GM21390 (cell line): Measurements from ENCODE around the gene CNTNAP2.

ENCODE experiments used
- ATAC-seq: cut with Tn5 transposase; IDR thresholded peaks from one replicate; pipeline ENCODE4 v1.9.1; 2021; ENCODE audit not compliant: unreplicated experiment

The CNTNAP2 gene

GRCh38 chr7:148340438-148341280, 2224.1 kb downstream of the CNTNAP2 start:
- no peak for ATAC-seq

- no peak for ATAC-seq
Observed at GRCh38 chr7:148344406-148344805, 2227.8 kb downstream of the CNTNAP2 start.

- no peak for ATAC-seq
Observed at GRCh38 chr7:148347981-148348380, 2231.4 kb downstream of the CNTNAP2 start.

- ATAC-seq, result no peak
Observed at GRCh38 chr7:148348466-148348865, 2231.9 kb downstream of the CNTNAP2 start.

GRCh38 chr7:148356303-148356702, 2239.7 kb downstream of the CNTNAP2 start:
- no peak for ATAC-seq

- ATAC-seq, result no peak
Observed at GRCh38 chr7:148362541-148362940, 2245.9 kb downstream of the CNTNAP2 start.

- no peak for ATAC-seq
Observed at GRCh38 chr7:148367731-148368475, 2251.3 kb downstream of the CNTNAP2 start.

GRCh38 chr7:148368562-148368961, 2252.0 kb downstream of the CNTNAP2 start:
- ATAC-seq, result no peak

GRCh38 chr7:148371280-148371937, 2254.8 kb downstream of the CNTNAP2 start:
- ATAC-seq, result no peak

- ATAC-seq, result no peak
Observed at GRCh38 chr7:148374396-148375259, 2258.0 kb downstream of the CNTNAP2 start.

- ATAC-seq, result no peak
Observed at GRCh38 chr7:148379677-148380076, 2263.1 kb downstream of the CNTNAP2 start.

GRCh38 chr7:148380596-148381419, 2264.2 kb downstream of the CNTNAP2 start:
- no peak for ATAC-seq

- ATAC-seq, result no peak
Observed at GRCh38 chr7:148382596-148382995, 2266.0 kb downstream of the CNTNAP2 start.

- no peak for ATAC-seq
Observed at GRCh38 chr7:148383651-148384050, 2267.1 kb downstream of the CNTNAP2 start.

GRCh38 chr7:148385009-148385682, 2268.5 kb downstream of the CNTNAP2 start:
- no peak for ATAC-seq

- ATAC-seq, result no peak
Observed at GRCh38 chr7:148390381-148390780, 2273.8 kb downstream of the CNTNAP2 start.

- no peak for ATAC-seq
Observed at GRCh38 chr7:148391591-148391990, 2275.0 kb downstream of the CNTNAP2 start.

GRCh38 chr7:148394582-148394981, 2278.0 kb downstream of the CNTNAP2 start:
- no peak for ATAC-seq

- no peak for ATAC-seq
Observed at GRCh38 chr7:148395352-148395811, 2278.8 kb downstream of the CNTNAP2 start.
